ENCODE measurements around the gene ZNF367. TPM values are rescaled to one million over a fixed set of nuclear protein-coding genes. Genes with fewer than 3 reads are reported as not detected.

ZNF367 gene
- polyA plus RNA-seq, 1 of the 3 experiments (the other 2 are of a cell fraction): 1.5 TPM

DNA sequence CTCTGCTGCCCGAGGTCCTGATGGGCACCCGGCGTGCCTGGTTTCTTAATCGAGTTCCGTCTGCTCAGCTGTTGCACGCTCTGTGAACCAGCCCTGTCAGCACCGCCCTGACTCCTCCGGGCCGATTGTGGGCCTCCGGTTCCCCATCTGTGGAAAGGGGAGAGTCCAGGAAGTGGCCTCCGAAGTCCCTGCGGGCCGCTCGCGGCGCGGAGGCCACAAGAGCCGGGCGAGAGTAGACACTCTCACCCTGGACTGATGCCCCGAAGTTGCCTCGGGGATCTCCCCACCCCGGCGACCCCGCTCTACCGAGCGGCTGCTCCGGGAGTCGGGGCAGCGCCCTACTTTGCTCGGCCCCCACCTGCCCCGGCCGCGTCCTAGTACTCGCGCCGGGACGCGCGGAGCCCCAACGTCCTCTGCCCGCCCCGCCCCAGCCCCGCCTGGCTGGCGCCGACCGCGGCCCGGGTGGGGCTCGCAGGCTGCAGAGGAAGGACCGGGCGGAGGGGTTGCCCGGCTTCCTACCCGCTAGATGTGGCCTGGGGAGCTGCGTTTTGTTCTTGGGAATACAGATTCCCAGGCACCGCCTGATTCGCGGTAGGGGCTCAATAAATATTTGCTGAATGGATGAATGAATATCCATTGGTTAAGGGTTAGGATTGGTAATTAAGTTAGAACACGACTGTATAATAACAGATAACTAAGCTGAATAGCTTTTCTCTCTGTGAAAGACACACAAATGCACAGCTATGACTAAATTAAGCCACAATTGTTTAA lies 935 bp upstream of the ZNF367 start:
- Histone ChIP-seq H3K79me2 (ENCODE audit: insufficient read depth) (peaks cover 32% of the 10 kb centered on the region), H3K9me3 (no peaks in the 10 kb centered on the region), H3K4me1 (ENCODE audit: control insufficient read depth in 1 of 2, insufficient read depth in 2 of 2, low read depth in 1 of 2, low read length in 1 of 2) (peaks cover 15 to 17% of the 10 kb centered on the region in 2 experiments), H3K9me2 (no peaks in the 10 kb centered on the region), H3K27ac (ENCODE audit: low read depth in 2 of 2, low read length in 1 of 2) (peak overlapping the region; percentile 90 to 94), H4K20me1 (ENCODE audit: insufficient read depth) (no peaks in the 10 kb centered on the region), H3F3A (replicated peaks; ENCODE audit: insufficient read depth) (peaks cover 17% of the 10 kb centered on the region), H3K4me3 (ENCODE audit: low read depth in 2 of 2, low read length in 1 of 2) (peak overlapping the region; percentile 82 to 90), H3K9ac (peak overlapping the region; percentile 86), H3K36me3 (replicated peaks in 1 of 2; ENCODE audit: control insufficient read depth in 1 of 2, insufficient read depth in 2 of 2, low read length in 1 of 2) (no peaks in the 10 kb centered on the region), H3K4me2 (peak overlapping the region; percentile 80), H2AFZ (ENCODE audit: low read depth) (peak overlapping the region; percentile 75), H3K27me3 (ENCODE audit: insufficient read depth) (no peaks in the 10 kb centered on the region)
- DNase-seq: peak; percentile 83
- TF ChIP-seq REST (IDR thresholded peaks at IDR 0.05; ENCODE audit: low read depth, low read length) (peak; percentile 50), EP300 (IDR thresholded peaks at IDR 0.05; ENCODE audit: borderline replicate concordance in 1 of 2, low read depth in 1 of 2, low read length in 1 of 2) (peak in 1 of 2 experiments; percentile 29; a peak in 1 of 4 replicates), CTCF (IDR thresholded peaks at IDR 0.05) (no peak), SMC3 (IDR thresholded peaks at IDR 0.05; ENCODE audit: low read depth, low read length) (peak; percentile 7; the same call in 1 of the 2 replicates), YY1 (IDR thresholded peaks at IDR 0.05; ENCODE audit: low read depth) (0 out of 2 replicates have a peak, but pooled peaks have one; percentile 30), ZBTB33 (IDR thresholded peaks at IDR 0.05; ENCODE audit: borderline replicate concordance, low read depth) (no peak), TAF1 (IDR thresholded peaks at IDR 0.05; ENCODE audit: borderline replicate concordance, low read depth, low read length) (peak; percentile 62; the same call in 1 of the 2 replicates), ELF1 (IDR thresholded peaks at IDR 0.05) (peak; percentile 40; the same call in 1 of the 2 replicates), SIN3A (IDR thresholded peaks at IDR 0.05; ENCODE audit: borderline replicate concordance, low read depth, low read length) (peak; percentile 10; the same call in 1 of the 2 replicates), MEF2A (IDR thresholded peaks at IDR 0.05; ENCODE audit: borderline replicate concordance, low read depth) (0 out of 2 replicates have a peak, but pooled peaks have one; percentile 2), NFIC (IDR thresholded peaks at IDR 0.05; ENCODE audit: borderline replicate concordance) (0 out of 2 replicates have a peak, but pooled peaks have one; percentile 11)
- TF ChIP-seq, protein P1, sequence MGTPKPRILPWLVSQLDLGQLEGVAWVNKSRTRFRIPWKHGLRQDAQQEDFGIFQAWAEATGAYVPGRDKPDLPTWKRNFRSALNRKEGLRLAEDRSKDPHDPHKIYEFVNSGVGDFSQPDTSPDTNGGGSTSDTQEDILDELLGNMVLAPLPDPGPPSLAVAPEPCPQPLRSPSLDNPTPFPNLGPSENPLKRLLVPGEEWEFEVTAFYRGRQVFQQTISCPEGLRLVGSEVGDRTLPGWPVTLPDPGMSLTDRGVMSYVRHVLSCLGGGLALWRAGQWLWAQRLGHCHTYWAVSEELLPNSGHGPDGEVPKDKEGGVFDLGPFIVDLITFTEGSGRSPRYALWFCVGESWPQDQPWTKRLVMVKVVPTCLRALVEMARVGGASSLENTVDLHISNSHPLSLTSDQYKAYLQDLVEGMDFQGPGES (IDR thresholded peaks at IDR 0.05; ENCODE audit: low read depth, low read length): no peak
- ChIA-PET POLR2A (interaction anchor here (0.6 to 1.3 kb wide), 2 partner anchors 32 to 1714 kb away, joined by 3 to 4 read pairs; no protein-coding TSS in a partner anchor), CTCF (interaction anchor here (0.8 to 1.2 kb wide), 5 partner anchors 16 to 247 kb away, joined by 3 to 5 read pairs (median 3); no protein-coding TSS in a partner anchor)
- WGBS (ENCODE audit: low lambda C conversion rate): 2% methylated on average over 25 of the region's 58 CpGs
